WTC11 (cell line): ENCODE measurements around the gene SLC6A18. TPM values are rescaled to one million over a fixed set of nuclear protein-coding genes. Genes with fewer than 3 reads are reported as not detected.

Experiments used
- ATAC-seq: fragments of 200-7000 bp; cut with Tn5 transposase; 2 replicates; pipeline ENCODE4 v1.10.0; 2021; ENCODE audit warnings: mild to moderate bottlenecking, moderate library complexity
- CTCF ChIA-PET: fragments of 300-600 bp; sonication (Branson Sonifier 250); formaldehyde crosslinking; loops from one replicate; lab custom pipeline; 2021; ENCODE audit warnings: antibody characterized with exemption; lab: Charles Lee
- POLR2A ChIA-PET: fragments of 350-600 bp; sonication (Branson Sonifier 250); formaldehyde crosslinking; loops from one replicate; lab custom pipeline; 2021; ENCODE audit warnings: antibody characterized with exemption; lab: Charles Lee
- DNase-seq: peaks from one replicate; pipeline ENCODE4 v3.0.0; 2021; ENCODE audit warnings: low spot score
- H3K27ac Mint-ChIP-seq: 2 replicates; pipeline ENCODE4 v1.8.0; 2021; ENCODE audit warnings: mixed read lengths
- H3K27me3 Mint-ChIP-seq: 2 replicates; pipeline ENCODE4 v1.8.0; 2021; ENCODE audit warnings: low read depth, mild to moderate bottlenecking, moderate library complexity, mixed read lengths
- H3K36me3 Mint-ChIP-seq: 2 replicates; pipeline ENCODE4 v1.8.0; 2021; ENCODE audit warnings: mixed read lengths
- H3K4me1 Mint-ChIP-seq: 2 replicates; pipeline ENCODE4 v1.8.0; 2022; ENCODE audit warnings: mixed read lengths
- H3K4me3 Mint-ChIP-seq: 2 replicates; pipeline ENCODE4 v1.8.0; 2021; ENCODE audit warnings: mild to moderate bottlenecking, moderate library complexity, mixed read lengths
- H3K9me3 Mint-ChIP-seq: 2 replicates; pipeline ENCODE4 v1.8.0; 2021; ENCODE audit warnings: mixed read lengths
- ATF6 ChIP-seq: sonication (generic); formaldehyde crosslinking; IDR thresholded peaks from 2 replicates; pipeline ENCODE4 v1.8.1; 2023; ENCODE audit warnings: mild to moderate bottlenecking, missing genetic modification reagents
- CDX4 ChIP-seq: fragments of 250-450 bp; sonication (Bioruptor Pico); IDR thresholded peaks from 2 replicates; pipeline ENCODE4 v1.9.0; 2021; ENCODE audit warnings: moderate library complexity, mild to moderate bottlenecking, inconsistent platforms, borderline replicate concordance
- E2F5 ChIP-seq: sonication (generic); formaldehyde crosslinking; IDR thresholded peaks from 2 replicates; pipeline ENCODE4 v1.8.1; 2022; ENCODE audit warnings: mild to moderate bottlenecking, moderate library complexity, missing genetic modification reagents
- EMX1 ChIP-seq: fragments of 250-450 bp; sonication (Bioruptor Pico); IDR thresholded peaks from 2 replicates; pipeline ENCODE4 v1.8.0; 2021; ENCODE audit warnings: mild to moderate bottlenecking
- FOXP4 ChIP-seq: sonication (generic); formaldehyde crosslinking; IDR thresholded peaks from 2 replicates; pipeline ENCODE4 v1.8.0; 2022; ENCODE audit warnings: mild to moderate bottlenecking, missing genetic modification reagents
- IRF1 ChIP-seq: sonication (generic); formaldehyde crosslinking; IDR thresholded peaks from 2 replicates; pipeline ENCODE4 v1.8.0; 2023; ENCODE audit warnings: missing genetic modification reagents
- MLX ChIP-seq: sonication (generic); formaldehyde crosslinking; IDR thresholded peaks from 2 replicates; pipeline ENCODE4 v1.8.1; 2023; ENCODE audit warnings: mild to moderate bottlenecking, missing genetic modification reagents, moderate library complexity
- MYBL2 ChIP-seq: sonication (generic); formaldehyde crosslinking; IDR thresholded peaks from 2 replicates; pipeline ENCODE4 v1.8.1; 2023; ENCODE audit warnings: mild to moderate bottlenecking, moderate library complexity, missing genetic modification reagents
- NR3C1 ChIP-seq: sonication (generic); formaldehyde crosslinking; conservative IDR thresholded peaks from 2 replicates; pipeline ENCODE4 v1.8.1; 2023; ENCODE audit warnings: low read depth, mild to moderate bottlenecking, missing genetic modification reagents
- PRDM15 ChIP-seq: sonication (generic); formaldehyde crosslinking; IDR thresholded peaks from 2 replicates; pipeline ENCODE4 v1.8.0; 2022; ENCODE audit warnings: missing genetic modification reagents
- TCF7 ChIP-seq: sonication (generic); formaldehyde crosslinking; IDR thresholded peaks from 2 replicates; pipeline ENCODE4 v1.8.0; 2022; ENCODE audit warnings: mild to moderate bottlenecking, low read depth, missing genetic modification reagents, moderate library complexity
- TP53 ChIP-seq: sonication (generic); formaldehyde crosslinking; IDR thresholded peaks from 2 replicates; pipeline ENCODE4 v1.8.1; 2023; ENCODE audit warnings: mild to moderate bottlenecking, missing genetic modification reagents
- ZNF232 ChIP-seq: sonication (generic); formaldehyde crosslinking; IDR thresholded peaks from 2 replicates; pipeline ENCODE4 v1.8.0; 2022; ENCODE audit warnings: mild to moderate bottlenecking, missing genetic modification reagents
- ZSCAN18 ChIP-seq: fragments of 250-450 bp; sonication (Bioruptor Pico); IDR thresholded peaks from 2 replicates; pipeline ENCODE4 v2.1.2; 2022; ENCODE audit warnings: mild to moderate bottlenecking, moderate library complexity
- total RNA-seq: library from RNA; stranded (reverse); gene quantifications from 3 replicates; pipeline ENCODE4 v1.2.3, GENCODE V29; 2021

The SLC6A18 gene
- total RNA-seq, 1 experiment from 2014 or later, result not detected

GRCh38 chr5:1208743-1209488, 16.3 kb upstream of the SLC6A18 start:
- no peak overlapping the region for H3K4me3 Mint-ChIP-seq
- POLR2A ChIA-PET, result no interaction called here

More at GRCh38 chr5:1208743-1209488, 16.3 kb upstream of the SLC6A18 start:
- no peak for ATAC-seq
- H3K27me3 Mint-ChIP-seq, result no peaks in the 10 kb centered on the region; the same call in 1 of the 2 replicates
- H3K27ac Mint-ChIP-seq, result no peak overlapping the region
- H3K9me3 Mint-ChIP-seq, result no peaks in the 10 kb centered on the region
- TF ChIP-seq PRDM15 (CRISPR knock-in tag), result no peak
- TF ChIP-seq FOXP4 (CRISPR knock-in tag), result no peak
- TF ChIP-seq ATF6, result no peak
- TF ChIP-seq EMX1 (CRISPR knock-in tag), result no peak
- TF ChIP-seq TP53 (CRISPR knock-in tag), result no peak
- TF ChIP-seq CDX4 (CRISPR knock-in tag), result no peak
- TF ChIP-seq ZSCAN18 (CRISPR knock-in tag), result no peak
- TF ChIP-seq MLX (CRISPR knock-in tag), result no peak
- TF ChIP-seq TCF7 (CRISPR knock-in tag), result no peak
- TF ChIP-seq NR3C1 (CRISPR knock-in tag), result no peak
- TF ChIP-seq MYBL2 (CRISPR knock-in tag), result no peak
- no peak for TF ChIP-seq E2F5 (CRISPR knock-in tag)
- no peak for TF ChIP-seq ZNF232
- no peak for TF ChIP-seq IRF1 (CRISPR knock-in tag)
- H3K4me1 Mint-ChIP-seq, result peaks cover 7% of the 10 kb centered on the region; the same call in 1 of the 2 replicates
- peak; percentile 18 for DNase-seq
- CTCF ChIA-PET, result interaction anchor here (1.0 to 1.4 kb wide), 4 partner anchors 26 to 200 kb away, joined by 3 to 4 read pairs (median 3); no protein-coding TSS in a partner anchor
- H3K36me3 Mint-ChIP-seq, result no peaks in the 10 kb centered on the region
